Stimulated activated CD8-positive, alpha-beta memory T cell treated with anti-CD3 and anti-CD28 coated beads, Interleukin-15, amount 100 ng/mL, for 1 hour (primary cell): ENCODE data around the gene NEK7.

Experiments used
- DNase-seq: peaks from one replicate; pipeline ENCODE4 v3.0.0-alpha.2; 2020; ENCODE audit warnings: low read depth

The NEK7 gene

DNA sequence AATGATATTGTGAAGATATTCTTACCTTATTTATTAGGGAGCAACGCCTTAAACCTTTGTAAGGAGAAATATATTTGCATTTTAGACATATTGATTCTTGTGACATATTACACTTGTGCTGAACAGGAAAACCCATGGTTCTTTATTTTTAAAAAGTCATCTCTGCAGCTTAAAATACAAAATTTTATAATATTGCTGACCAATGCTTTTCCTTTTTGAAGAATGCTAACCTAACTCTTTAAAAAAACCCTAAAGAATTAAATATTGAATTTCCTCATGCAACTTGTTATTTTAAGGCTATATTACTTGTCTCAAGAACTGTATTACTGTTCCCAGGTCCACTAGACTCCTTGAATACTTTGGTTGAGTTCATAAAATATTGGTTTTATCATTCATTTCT is 99.0 kb downstream of the NEK7 start:
- DNase-seq, result no peak

DNA sequence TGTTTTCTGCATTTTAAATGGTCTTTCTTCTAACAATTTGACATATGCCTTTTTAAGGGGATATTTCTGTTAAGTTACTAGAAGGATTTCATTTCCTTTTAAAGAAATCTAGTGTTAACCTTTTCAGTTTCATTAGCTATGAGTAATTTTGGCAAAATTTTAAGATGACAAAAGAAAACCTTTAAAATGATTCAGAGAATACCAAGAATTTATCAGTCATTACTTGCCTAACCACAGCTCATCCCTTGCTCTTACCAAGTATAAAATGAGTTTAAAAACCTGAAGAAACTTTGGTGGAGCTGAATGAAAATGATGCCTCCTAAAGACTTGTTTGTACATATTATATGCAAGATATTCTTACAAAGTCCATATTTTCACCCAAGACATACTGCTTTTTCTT is 101.7 kb downstream of the NEK7 start:
- no peak for DNase-seq

DNA sequence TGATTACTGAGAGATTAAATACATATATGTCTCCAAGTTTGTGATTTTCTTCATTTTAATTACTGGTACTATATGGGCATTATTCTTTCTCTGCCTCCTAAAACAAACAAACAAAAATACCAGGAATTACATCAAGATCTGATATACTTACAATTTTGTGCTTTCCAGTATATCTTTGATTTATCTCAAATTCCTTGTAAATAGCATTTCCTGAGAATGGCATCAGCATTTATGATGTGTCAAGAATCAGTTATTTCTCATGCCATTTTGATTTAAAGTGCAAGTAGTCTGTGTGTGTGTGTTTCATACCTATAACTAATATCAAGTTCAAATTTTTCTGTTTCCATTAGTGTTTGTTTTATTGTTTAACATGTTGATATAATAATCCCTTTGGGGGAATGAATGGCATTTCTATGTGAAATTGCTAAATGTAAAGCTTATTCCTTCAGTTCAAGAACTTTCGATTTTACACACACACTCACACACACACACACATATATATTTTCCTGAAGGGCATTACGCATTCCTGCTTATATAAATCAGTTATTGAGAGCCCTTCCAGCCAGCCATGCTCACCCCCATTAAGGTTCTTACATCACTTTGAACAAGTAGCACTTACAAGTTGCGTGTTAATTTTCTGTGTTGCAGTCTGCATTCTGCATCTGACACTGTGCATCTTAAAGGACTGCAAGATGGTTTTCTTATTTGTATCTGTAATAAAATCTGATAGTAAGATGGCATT is 102.7 kb downstream of the NEK7 start:
- DNase-seq, result no peak

DNA sequence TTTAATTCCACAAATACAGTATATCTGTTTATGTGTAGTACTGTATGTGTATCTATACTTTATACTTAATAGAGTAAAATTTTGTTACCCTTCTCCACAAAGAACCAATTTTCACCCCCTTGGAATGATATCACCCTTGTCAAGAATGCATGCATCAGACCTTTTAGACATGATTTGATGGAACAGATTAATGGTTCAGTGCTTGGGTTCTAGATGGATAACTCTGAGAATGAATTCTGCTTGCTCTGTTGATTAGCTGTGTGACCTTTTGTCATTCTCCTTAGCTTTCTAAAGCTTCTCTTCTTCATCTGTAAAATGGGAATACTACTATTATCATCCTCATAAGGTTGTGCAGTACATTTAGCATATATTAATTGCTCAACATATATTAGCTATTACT is 105.1 kb downstream of the NEK7 start:
- no peak for DNase-seq

DNA sequence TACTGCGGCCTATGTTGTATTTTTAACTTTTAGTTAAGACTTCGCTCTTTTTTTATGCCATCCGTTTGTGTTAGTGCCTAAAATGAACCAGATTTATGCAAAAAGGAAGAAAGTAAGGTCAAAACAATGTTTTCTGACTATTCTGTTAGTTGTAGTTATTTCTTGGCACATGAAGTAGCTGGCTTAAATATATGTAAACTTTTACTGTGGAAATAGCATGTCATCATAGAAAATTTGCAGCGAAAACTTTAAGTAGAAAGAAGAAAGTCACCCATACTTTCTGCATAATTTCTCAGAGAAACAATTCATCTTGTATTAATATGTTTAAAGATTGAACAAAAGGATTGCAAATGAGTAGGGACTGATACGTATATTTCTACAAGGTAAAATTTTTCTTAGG is 106.4 kb downstream of the NEK7 start:
- DNase-seq, result no peak

DNA sequence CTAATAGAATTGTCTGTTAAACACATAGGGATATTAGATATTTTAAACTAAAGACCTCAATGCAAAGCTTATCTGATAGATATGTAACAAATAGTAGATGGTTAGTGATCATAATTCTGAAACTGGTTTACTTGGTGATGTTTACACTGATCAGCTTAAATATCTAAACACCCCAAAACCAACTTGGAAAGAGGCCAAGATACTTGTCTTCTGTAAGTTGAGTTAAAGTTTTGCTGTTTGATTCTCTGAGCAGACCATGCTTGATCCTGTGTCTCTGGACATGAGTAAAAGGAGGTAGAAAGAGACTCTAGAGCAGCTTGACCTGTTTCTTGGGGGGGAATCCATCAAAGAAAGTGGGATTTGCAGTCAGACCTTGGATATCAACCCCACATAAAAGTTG is 107.5 kb downstream of the NEK7 start:
- no peak for DNase-seq

DNA sequence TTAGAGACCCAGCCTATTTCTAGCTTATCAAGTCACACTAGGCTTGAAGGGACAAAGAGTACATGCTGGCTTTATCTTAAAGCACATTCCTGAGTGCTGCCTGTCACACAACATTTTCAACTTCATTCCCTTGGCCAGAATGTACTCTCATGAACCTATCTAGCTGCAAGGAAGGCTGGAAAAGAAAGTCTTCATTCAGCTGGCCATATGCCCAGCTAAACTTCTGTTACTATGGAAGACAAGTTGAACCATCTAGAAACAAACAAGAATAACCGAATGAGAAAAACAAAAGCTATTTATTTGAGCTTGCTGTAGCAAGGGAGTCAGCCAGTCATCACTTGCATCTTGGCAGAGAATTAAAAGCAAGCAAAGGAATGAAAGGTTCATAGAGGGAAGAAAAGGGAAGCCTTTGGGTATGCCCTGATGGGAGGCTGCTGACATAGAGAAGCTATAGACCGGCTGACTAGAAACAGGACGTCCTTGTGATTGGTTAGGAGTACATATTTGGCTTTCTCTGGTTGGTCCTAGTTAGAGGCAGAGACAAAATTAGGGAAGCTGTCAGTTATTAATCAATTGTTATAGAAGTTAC is 108.4 kb downstream of the NEK7 start:
- DNase-seq, result no peak

DNA sequence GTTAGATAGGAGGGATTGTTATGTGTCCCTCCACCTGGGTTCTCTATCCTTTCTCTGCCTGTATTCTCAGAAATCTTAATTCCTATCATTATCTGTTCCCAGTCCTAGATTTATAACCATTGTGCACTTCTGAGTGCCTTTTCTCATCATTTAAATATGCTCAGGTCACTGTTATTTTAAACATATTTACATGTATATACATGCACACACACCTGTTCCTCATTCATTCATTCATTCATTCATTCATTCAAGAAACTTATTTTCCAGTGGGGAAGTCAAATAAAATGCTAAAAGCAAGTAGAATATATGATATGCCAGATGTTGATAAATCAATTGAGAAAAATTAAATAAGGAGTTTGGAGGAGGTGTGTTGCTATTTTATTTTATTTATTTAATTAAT is 110.3 kb downstream of the NEK7 start:
- no peak for DNase-seq

DNA sequence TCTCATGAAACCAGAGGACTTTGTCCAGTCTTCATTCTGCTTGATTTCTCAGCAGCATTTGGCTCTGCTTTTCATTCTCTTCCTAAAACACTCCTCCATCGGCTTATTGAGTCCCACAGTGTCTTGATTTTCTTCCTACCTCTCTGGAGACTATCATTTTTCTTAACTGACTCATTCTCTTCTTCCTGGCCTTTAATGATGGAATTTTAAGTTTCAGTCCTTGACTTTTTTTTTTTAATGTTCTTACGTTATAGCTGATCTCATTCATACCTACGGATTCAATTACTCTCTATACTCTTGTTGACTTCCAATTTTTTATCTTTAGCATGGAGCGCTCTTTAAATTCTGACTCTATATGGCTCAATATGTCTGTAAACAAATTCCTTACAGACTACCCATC is 111.1 kb downstream of the NEK7 start:
- DNase-seq, result no peak

DNA sequence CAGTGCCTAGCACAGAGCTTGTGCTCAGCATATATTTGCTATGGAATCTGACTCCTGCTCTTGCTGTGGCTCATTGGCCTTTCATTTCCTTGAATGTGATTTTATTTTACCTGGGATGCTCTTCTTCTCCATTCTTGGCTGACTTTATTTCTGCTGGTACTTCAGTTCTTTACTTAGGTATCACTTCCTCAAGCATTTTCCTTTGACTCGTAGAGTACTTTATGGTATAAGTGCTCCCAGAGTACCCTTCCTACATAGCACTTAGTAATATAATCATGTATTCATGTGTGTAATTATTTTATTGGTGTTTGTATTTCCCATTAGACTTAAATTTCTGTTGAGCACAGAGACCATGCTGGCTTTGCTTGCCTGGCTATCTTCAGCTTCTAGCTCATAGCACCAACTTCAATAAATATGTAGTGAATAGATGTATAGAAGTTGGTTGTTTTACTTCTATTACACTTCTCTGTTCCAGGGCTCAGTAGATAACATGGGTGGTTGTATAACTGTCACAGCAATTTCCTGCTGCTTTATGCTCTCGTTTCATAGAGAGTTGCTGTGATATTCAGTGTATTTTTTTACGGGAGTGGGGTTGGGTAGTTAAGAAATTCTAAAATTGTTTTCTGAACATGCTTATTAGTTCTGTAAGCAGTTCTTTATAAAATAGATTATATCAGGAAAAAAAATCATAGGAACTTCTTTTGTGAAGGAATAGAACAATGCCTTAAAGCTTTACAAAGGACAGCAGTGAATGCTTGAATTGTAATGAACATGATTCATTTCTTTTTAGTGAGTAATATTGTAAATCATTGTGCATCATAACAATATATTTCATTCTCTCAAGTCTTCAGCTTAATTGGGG is 112.2 kb downstream of the NEK7 start:
- DNase-seq, result no peak

DNA sequence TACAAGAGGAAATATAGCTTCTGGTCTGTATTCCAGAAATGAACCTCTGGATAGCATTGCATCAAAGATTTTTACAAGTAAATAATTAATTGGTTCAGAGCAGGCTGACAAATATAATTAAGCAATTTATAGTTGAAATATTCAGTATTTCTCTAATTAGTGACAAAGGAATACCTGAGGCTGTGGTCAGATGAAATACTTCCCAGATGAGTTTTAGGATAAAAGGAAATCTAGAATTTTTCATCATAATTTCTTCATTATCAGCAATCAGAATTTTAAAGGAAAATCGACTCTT is 112.8 kb downstream of the NEK7 start:
- no peak for DNase-seq

DNA sequence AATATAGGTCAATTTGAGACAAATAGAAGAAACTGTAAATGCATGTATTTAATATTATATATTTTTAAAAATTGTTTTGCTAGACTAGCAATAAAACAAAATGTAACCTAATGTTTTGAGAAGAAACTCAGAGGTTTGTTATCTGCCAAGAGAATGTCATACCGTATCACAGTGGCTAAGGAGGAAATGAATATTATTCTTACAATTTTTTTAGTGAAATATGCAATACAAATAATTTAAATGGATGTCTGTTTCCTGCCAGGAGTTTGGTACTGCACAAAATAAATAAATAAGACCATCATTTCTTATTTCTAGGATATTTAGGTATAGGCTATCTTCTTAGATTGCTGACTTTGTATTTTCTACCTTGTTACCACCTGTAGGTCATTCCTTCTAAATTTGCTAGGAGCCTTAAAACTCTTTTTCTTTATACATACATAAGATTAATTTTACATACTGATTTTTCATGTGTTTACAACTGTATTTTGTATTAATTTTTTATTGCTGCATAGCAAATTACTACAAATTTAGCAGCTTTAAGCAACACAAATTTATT is 113.6 kb downstream of the NEK7 start:
- DNase-seq, result no peak

DNA sequence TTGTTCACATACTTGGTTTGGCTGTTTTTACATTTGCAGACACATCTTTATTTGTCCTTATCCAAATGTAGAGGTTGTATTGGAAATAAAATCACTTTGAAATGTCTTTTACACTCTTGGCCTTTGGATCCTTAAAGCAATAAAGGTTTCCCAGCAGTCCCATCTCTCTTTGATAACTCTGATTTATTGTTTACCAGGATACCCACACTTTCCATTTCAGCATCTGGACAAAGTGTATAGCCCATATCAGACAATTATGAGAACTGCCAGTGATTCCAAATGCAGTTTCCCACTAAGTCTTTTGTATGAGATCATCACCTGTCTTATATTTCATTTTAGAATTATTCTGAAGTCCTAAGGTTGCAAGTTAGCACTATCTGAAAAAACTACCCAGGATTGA is 114.7 kb downstream of the NEK7 start:
- DNase-seq, result no peak

DNA sequence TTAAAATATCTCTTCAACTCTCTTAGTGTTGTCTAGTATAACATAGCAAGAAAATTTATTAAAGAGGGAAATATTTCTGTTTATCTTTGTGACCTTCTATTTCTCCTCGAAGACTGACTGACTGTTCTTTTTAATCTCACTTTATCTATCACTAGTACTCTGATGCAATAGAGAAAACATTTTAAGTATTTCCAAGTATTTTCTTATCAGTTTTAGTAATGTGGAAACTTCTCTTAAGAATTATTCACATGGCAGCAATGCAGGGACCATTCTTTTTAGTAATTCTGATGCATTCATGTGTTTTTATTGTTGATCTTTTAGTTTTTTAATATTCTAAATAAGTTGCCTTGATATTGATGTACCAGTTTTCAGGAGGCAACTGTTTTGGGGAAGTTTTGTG is 115.7 kb downstream of the NEK7 start:
- no peak for DNase-seq

DNA sequence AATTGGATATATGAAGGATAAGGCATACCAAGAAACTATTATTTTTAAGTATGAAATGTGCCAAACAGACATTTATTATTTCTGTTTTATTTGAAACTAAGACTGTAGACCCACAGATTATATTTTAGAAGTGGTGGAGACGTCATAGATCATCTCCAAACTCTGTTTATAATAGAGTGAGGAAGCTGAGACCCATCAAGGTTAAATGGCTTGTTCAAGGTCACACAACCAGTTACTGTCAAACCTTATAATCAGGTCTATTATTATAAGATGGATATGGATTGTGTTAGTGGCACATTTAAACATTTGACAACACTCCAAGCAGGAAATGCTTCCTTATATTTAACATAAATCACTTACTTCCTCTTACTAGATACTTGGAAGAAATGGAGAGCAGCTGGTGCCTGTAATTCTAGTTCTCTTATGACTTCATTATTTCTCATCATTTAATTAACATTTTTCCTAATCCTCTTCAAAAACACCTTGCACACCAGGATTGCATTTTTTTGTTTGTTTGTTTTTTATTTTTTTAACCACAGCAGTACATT is 117.0 kb downstream of the NEK7 start:
- DNase-seq, result no peak

DNA sequence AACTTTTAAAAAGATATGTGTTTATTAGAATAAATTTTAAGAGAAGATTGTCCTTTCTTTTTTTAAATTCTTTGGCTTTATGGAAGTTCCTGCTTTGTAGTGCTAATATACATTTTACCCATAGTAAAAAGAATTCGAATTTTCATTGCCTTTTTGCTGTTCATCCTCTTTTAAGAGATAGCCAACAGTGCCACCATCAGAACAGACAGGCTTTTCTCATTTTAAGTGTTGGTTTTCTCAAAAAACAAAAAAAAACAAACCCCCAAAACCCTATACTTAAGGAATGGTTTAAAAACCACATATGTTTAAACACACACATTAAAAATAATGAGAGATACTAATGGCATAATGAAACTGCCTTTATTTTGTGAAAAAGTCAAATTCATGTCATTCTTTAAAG is 118.8 kb downstream of the NEK7 start:
- DNase-seq, result no peak

DNA sequence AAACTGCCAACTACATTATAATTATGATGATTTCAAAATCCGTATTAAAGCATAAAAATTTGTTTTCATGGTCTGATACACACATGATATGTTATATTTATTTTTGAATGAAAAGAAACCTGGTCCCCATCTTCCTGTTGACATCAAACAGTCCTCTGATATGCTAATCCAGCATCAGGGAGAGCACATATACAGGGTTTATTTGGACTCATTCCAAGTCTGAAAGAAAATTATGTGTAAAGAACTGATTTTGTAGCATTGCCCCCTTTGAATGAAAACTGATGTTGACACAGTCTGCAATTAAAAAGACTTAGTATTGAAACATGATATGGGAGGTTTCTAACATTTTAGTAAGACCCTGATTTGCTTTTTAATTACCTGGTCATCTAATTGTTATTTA is 119.4 kb downstream of the NEK7 start:
- DNase-seq, result no peak

DNA sequence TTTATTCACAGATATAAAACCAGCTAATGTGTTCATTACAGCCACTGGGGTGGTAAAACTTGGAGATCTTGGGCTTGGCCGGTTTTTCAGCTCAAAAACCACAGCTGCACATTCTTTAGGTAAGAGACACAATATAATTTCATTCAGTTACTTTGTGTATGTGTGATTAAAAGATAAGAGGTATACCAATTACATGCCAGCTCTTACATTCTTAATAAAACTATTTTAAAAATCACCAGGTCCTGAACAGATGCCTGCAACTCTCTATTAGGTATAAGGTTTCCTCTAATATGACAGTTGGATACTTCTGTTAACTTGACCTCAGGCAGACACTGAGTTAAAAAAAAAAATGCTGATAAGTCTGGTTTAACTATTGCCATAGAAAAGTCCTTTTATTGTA is 122.1 kb downstream of the NEK7 start:
- DNase-seq, result no peak

DNA sequence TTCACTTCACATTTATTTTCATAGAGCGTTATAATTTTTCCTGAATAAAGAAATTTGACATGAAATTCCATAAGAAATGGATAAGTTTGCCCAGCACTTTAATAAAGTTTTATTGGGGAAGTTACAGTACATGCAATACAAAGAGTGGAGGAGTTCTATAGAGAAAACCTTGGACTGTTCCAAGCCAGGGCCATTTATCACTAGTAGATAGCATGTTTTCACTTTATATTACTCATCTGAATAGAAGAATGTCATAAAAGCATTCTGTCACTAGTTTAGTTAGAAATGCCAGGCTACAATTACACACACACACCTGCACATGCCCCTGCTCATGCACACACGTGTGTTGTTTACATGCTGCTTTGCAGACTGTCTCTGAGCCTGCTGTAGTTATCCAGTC is 123.3 kb downstream of the NEK7 start:
- DNase-seq, result no peak

DNA sequence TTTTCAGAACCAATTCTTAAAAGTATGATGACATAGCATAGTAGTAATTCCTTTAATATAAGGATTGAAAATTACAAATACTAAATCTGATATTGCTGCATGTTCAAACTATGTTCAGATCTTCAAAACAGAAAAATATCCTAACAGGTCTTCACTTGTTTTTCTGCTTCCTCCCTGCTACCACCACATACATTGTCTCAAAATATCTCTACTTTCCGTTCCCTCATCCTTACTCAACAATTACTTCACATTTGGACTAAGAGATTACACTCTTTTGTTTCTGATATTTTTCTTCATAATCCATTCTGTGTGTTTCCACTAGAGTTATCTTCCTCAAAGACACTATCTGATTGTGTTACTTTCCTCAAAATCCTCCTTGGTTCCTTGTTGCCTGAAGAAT is 125.1 kb downstream of the NEK7 start:
- DNase-seq, result no peak

DNA sequence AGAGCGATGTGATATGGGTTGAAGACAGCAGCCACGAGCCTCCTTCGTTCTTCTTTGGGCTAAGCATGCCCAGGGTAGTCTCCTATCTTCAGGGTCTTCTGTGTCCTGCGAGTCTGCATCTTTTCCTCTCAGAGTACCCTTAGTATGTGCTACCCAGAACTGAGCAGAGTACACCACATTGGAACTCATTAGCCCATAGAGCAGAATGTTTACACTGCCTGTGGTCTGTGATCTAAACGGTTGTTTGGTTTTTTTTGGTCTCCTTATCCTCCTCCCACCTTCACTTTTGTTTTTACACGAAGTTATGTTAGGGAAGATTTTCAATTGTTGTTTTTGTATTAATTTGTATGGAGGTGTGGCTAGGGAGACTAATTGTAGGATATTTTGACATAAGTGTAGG is 126.4 kb downstream of the NEK7 start:
- no peak for DNase-seq

DNA sequence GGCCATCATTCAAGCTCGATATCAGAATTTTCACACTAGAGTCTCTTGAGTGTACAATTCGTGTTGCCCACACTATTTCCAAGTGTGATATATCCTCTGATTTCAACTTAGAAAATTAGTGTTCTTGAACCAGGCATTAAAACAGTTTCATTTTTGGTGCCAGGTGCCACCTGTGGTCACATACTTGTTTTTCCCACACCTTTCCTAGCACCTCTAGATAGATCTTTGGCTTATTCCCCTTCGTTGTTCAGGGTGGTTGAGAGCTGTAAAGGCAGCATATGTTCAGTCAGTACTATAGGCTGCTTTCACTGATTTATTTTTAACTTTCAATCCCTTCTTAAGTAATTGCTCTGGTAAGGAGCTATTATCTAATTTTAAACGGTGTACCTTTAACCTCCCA is 131.1 kb downstream of the NEK7 start:
- no peak for DNase-seq

DNA sequence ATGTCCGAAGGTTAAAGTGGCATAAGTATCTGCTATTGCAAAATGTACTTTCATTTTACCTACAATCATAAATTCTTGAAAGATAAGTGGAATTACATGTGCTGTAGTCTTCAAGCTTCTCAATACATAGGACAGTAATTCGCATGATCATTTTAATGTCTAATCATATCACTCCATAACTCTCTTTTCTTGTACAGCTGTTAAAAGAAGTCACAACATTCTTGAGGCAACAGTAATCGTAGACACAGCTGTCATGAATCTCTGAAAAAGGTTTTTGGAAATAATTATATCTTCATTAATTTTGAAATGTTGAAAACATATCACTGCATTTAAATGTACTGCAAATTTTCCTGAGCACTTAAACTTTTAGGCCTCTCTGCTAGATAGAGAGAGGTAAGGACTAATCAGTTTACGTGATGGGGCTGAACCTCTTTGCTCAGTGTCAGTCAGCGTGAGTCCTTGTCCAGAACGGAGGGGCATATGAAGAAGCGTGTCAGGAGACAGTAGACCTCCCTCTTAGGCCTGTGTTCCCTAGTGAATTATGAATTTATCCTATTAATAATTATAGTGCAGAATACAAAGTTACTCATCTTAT is 133.4 kb downstream of the NEK7 start:
- no peak for DNase-seq
